Activated T-helper 1 cell treated with Interleukin-2 at 50 U/mL for 16 hours (primary cell): ENCODE measurements around the gene POGLUT3.

Experiments used
- DNase-seq: peaks from one replicate; pipeline ENCODE4 v3.0.0-alpha.2; 2020; ENCODE audit warnings: low read depth

Gene POGLUT3, protein sequence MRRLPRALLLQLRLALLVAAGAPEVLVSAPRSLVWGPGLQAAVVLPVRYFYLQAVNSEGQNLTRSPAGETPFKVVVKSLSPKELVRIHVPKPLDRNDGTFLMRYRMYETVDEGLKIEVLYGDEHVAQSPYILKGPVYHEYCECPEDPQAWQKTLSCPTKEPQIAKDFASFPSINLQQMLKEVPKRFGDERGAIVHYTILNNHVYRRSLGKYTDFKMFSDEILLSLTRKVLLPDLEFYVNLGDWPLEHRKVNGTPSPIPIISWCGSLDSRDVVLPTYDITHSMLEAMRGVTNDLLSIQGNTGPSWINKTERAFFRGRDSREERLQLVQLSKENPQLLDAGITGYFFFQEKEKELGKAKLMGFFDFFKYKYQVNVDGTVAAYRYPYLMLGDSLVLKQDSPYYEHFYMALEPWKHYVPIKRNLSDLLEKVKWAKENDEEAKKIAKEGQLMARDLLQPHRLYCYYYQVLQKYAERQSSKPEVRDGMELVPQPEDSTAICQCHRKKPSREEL

GRCh38 chr11:108498046-108498815, at the start of gene POGLUT3:
POGLUT3 (minus strand) TSS chr11:108498384; CDS start chr11:108498366, 18 bp downstream.
- DNase-seq = peak; percentile 20

- DNase-seq = no peak
Measured at GRCh38 chr11:108545909-108546501, 47.8 kb upstream of the POGLUT3 start.

- DNase-seq = no peak
Measured at GRCh38 chr11:108543316-108543964, 45.3 kb upstream of the POGLUT3 start.

DNA sequence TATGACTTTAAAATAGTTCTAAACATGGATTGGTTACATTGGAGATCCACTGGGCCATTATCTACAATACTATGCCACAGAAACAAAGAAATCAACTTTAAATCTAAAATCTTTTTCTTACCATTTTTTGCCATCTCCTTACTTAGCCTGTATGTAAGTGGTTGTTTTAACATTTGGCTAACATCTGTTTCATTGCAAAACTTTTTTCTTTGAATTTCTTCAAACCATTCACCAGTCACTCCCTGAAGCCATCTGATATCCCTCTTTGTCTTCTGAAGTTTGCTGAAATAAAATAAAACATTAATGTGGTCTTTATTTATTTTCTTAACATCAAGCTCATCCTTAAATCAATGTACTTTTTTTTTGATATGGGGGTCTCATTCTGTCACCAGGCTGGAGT, 43.3 kb upstream of the POGLUT3 start:
- no peak for DNase-seq

GRCh38 chr11:108538502-108538901, 40.3 kb upstream of the POGLUT3 start:
- DNase-seq = no peak

- DNase-seq = no peak
Measured at GRCh38 chr11:108538022-108538424, 39.8 kb upstream of the POGLUT3 start.

DNA sequence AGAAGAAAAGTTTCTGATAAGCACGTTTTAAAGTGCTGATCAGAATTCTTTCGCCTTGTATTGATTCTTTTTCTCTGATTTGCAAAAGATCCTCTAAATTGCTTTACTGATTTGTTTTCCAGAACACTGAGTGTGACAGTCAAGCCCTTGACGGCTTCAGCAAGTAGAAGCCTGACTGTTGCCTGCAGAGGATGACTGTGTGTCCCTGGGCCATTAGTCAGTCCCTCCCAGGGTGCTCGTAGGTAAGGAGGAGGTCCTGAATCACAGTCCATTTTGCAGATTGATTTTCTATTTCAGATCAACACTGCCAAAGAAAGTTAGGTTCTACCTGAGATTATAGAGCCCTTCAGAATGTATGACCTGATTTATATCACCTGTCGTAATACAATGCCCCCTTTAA, 38.6 kb upstream of the POGLUT3 start:
- no peak for DNase-seq

- DNase-seq = no peak
Measured at GRCh38 chr11:108535384-108535955, 37.3 kb upstream of the POGLUT3 start.

DNA sequence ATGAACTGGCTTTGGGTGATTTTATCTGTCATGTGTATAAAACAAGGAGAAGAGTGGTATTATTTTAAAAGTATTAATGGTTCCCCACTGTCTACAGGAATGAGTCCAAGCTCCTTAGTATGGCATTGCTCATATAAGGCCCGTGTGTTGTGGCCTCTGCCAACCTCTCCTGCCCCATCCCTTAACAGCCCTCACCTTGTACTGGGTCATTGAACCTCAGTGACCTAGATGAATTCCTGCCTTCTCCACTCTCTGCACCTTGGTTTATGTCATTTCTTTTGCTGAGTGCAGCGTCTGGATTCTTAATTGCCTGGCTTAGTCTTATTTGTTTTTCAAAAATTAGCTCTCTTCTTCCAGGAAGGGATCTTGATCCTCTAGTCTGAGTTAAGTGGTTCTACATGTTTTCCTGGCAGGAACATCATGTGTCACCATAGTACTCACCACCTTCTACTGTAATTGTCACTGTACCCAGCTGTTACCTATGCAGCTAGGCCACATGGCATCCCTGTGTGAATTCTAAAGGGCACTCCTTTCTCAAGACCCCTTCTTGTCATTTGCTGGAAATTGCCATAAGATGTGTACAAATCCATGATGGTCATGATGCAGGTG, 36.2 kb upstream of the POGLUT3 start:
- DNase-seq = no peak

DNA sequence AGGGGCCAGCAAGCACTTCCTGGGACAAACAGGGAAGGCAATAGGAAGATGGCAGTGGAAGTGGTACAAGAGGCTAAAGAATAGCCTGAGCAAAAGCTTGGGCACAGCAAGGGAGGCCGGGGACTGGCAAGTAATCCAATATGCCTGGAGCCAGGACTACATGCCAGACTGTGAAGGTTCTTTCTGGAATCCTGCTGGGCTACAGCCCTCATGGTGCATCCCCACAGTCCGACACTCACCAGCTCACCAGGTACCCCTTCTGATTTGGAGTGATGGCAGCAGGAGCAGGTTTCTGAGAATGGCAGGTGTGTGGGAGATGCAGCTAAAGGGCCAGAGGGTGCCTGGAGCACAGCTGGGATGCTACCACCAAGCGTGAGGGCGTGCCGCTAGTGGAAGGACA, 32.2 kb upstream of the POGLUT3 start:
- DNase-seq = no peak

GRCh38 chr11:108527382-108527781, 29.2 kb upstream of the POGLUT3 start:
- no peak for DNase-seq

DNA sequence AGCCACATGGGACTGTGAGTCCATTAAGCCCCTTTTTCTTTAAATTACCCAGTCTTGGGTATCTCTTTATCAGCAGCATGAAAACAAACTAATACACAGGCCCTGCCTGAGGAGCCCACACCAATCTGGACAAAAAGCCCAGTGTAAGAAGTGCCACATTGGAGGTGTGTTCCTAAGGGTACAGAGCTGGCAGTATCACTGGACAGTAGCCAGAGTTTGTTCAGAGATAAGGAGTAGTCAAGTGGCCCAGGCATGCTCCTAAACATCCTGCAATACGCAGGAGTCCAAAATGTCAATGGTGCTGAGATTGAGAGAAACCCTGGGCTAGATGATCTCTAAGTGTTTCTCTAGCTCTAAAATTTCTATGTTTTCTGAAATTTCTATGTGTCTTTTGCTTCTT, 27.0 kb upstream of the POGLUT3 start:
- no peak for DNase-seq

DNA sequence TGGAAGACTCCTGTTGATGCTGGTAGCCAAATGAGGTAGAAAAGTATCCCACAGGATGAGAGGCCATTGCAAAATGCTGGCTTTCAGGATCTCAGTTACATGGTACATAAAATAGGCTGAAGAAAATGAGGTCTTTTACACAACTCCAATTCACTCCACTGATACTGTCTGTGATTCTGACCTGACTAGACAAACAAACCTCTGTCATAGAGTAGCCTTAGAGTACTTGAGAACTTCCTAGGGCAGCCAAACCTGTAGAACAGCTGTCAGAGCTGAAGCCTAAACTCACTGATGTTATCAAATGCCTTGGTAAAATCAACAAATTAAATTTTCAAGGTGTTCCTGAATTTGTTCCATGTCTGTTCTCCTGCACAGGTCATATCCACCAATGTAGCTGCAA, 26.2 kb upstream of the POGLUT3 start:
- no peak for DNase-seq

- no peak for DNase-seq
Measured at GRCh38 chr11:108522318-108522717, 24.1 kb upstream of the POGLUT3 start.

- DNase-seq = no peak
Measured at GRCh38 chr11:108518581-108518980, 20.4 kb upstream of the POGLUT3 start.

DNA sequence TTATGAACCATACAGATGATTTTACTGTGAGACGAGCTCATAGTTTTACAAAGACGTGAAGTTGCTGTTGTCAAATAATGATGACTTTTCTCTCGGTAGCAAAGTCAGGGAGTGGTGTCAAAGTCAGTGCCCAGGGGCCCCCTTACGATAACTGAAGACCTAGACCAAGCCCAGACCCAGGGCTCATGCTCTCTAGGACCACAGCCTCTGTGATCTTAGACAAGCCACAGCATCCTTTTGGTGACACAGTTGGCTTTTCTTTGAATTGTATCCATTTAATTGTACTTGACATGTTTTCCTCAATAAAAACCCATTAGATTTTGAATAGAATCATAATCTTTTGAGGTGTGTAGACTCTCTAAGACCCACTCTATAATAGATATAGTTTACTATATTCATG, 17.9 kb upstream of the POGLUT3 start:
- DNase-seq = no peak

DNA sequence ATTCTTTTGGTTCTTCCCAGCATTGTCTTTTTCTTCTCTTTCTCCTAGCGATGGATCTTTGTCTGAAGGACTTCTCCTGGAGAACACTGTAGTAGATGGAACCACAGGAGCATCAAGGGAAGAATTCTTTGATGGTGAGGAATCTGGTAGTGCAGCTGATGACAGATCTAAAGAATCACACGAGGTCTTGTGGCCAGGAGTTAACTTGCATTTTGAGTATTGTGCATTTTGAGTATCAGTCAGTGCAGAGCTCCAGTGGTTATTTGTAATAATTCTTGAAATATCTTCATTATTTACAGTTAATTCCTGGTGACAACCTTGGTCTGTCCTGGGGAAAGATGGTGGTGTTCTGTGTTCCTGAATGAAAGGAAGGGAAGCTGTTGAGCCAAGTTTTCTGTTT, 14.5 kb upstream of the POGLUT3 start:
- no peak for DNase-seq

- DNase-seq = no peak
Measured at GRCh38 chr11:108511851-108512474, 13.8 kb upstream of the POGLUT3 start.

GRCh38 chr11:108508653-108509593, 10.7 kb upstream of the POGLUT3 start:
- DNase-seq = no peak

- no peak for DNase-seq
Measured at GRCh38 chr11:108501396-108501795, 3.2 kb upstream of the POGLUT3 start.
